SKM-1 treated with dmso at 0.1 percent for 144 hours (cell line): ENCODE data around the gene PNPLA7.
"Not testable (repeated sequence)": the region's sequence is repeated elsewhere in the genome, so short reads cannot be mapped to it uniquely, and the experiment has no call there.

ENCODE experiments used
- DNase-seq: peaks from one replicate; lab custom pipeline; 2025; ENCODE audit not compliant: unreplicated experiment; lab: John Stamatoyannopoulos, UW

PNPLA7 gene

GRCh38 chr9:137550231-137550621 lies at the start of gene PNPLA7:
TSS of gene PNPLA7 (minus strand) at chr9:137550402. CDS start at chr9:137550197, 205 bp downstream.
- peak; percentile 73 for DNase-seq

- DNase-seq, result no peak
These were observed 48.7 kb upstream of the PNPLA7 start for GRCh38 chr9:137598943-137599342.

GRCh38 chr9:137596577-137596976 lies 46.4 kb upstream of the PNPLA7 start:
- DNase-seq, result not testable (repeated sequence)

- no peak for DNase-seq
These were observed 43.0 kb upstream of the PNPLA7 start for GRCh38 chr9:137593176-137593575.

GRCh38 chr9:137592767-137593166 lies 42.6 kb upstream of the PNPLA7 start:
- DNase-seq, result peak; percentile 42

GRCh38 chr9:137590469-137591383 lies 40.5 kb upstream of the PNPLA7 start, which contains the start of gene ZMYND19:
TSS of gene ZMYND19 (minus strand) at chr9:137590512. CDS start at chr9:137590263, 249 bp downstream.
- DNase-seq, result peak; percentile 88

GRCh38 chr9:137590123-137590468 lies 39.9 kb upstream of the PNPLA7 start:
- DNase-seq, result no peak

- DNase-seq, result no peak
These were observed 39.4 kb upstream of the PNPLA7 start for GRCh38 chr9:137589441-137590122.

- DNase-seq, result no peak
These were observed 38.7 kb upstream of the PNPLA7 start for GRCh38 chr9:137588891-137589290.

GRCh38 chr9:137588311-137588710 lies 38.1 kb upstream of the PNPLA7 start:
- DNase-seq, result no peak

- no peak for DNase-seq
These were observed 36.7 kb upstream of the PNPLA7 start for GRCh38 chr9:137586854-137587253.

GRCh38 chr9:137583957-137584356 lies 33.8 kb upstream of the PNPLA7 start:
- DNase-seq, result no peak

- no peak for DNase-seq
These were observed 33.1 kb upstream of the PNPLA7 start for GRCh38 chr9:137583347-137583746.

- no peak for DNase-seq
These were observed 32.2 kb upstream of the PNPLA7 start for GRCh38 chr9:137582286-137582860.

- DNase-seq, result no peak
These were observed 31.4 kb upstream of the PNPLA7 start for GRCh38 chr9:137581361-137582285.

GRCh38 chr9:137580954-137581322 lies 30.7 kb upstream of the PNPLA7 start:
- no peak for DNase-seq

GRCh38 chr9:137580209-137580953 lies 30.2 kb upstream of the PNPLA7 start:
- DNase-seq, result no peak

- no peak for DNase-seq
These were observed 29.0 kb upstream of the PNPLA7 start for GRCh38 chr9:137579259-137579604.

- peak; percentile 89 for DNase-seq
These were observed 28.5 kb upstream of the PNPLA7 start, which contains the start of gene DPH7 for GRCh38 chr9:137578518-137579258. TSS of gene DPH7 (minus strand) at chr9:137578925. CDS start at chr9:137578777, 148 bp downstream.
